ENCODE measurements around the gene TIMP2. TPM values are rescaled to one million over a fixed set of nuclear protein-coding genes. Genes with fewer than 3 reads are reported as not detected.

TIMP2 gene
- total RNA-seq, 1 experiment from 2014 or later = 166 TPM

GRCh38 chr17:78826421-78826820 lies 98.8 kb downstream of the TIMP2 start:
- Histone ChIP-seq H3K4me1 (replicated peaks) (no peaks in the 10 kb centered on the region), H3K36me3 (peaks cover 91% of the 10 kb centered on the region), H3K27me3 (replicated peaks) (no peaks in the 10 kb centered on the region), H3K27ac (no peak overlapping the region), H3K9me3 (replicated peaks) (no peaks in the 10 kb centered on the region), H3K4me3 (no peak overlapping the region)
- DNase-seq (ENCODE audit: low read depth in 1 of 2, low spot score in 2 of 2) = no peak

- H3K27ac ChIP-seq = no peak overlapping the region
- H3K4me1 ChIP-seq (replicated peaks) = no peaks in the 10 kb centered on the region
- no peak for DNase-seq (ENCODE audit: low read depth in 1 of 2, low spot score in 2 of 2)
- H3K36me3 ChIP-seq = peaks cover 91% of the 10 kb centered on the region
- no peaks in the 10 kb centered on the region for H3K27me3 ChIP-seq (replicated peaks)
- H3K4me3 ChIP-seq = no peak overlapping the region
- no peaks in the 10 kb centered on the region for H3K9me3 ChIP-seq (replicated peaks)
Measured at GRCh38 chr17:78825696-78826095, 99.5 kb downstream of the TIMP2 start.

- Histone ChIP-seq H3K4me3 (no peak overlapping the region), H3K9me3 (replicated peaks) (no peaks in the 10 kb centered on the region), H3K4me1 (replicated peaks) (no peaks in the 10 kb centered on the region), H3K27me3 (replicated peaks) (no peaks in the 10 kb centered on the region), H3K27ac (no peak overlapping the region), H3K36me3 (peaks cover 91% of the 10 kb centered on the region)
- no peak for DNase-seq (ENCODE audit: low read depth in 1 of 2, low spot score in 2 of 2)
Measured at GRCh38 chr17:78824240-78824639, 100.9 kb downstream of the TIMP2 start.

GRCh38 chr17:78823282-78824046 lies 101.7 kb downstream of the TIMP2 start:
- Histone ChIP-seq H3K9me3 (replicated peaks) (no peaks in the 10 kb centered on the region), H3K4me3 (no peak overlapping the region), H3K27me3 (replicated peaks) (no peaks in the 10 kb centered on the region), H3K27ac (no peak overlapping the region), H3K4me1 (replicated peaks) (no peaks in the 10 kb centered on the region), H3K36me3 (peaks cover 91% of the 10 kb centered on the region)
- no peak for DNase-seq (ENCODE audit: low read depth in 1 of 2, low spot score in 2 of 2)

GRCh38 chr17:78822552-78822951 lies 102.6 kb downstream of the TIMP2 start:
- Histone ChIP-seq H3K9me3 (replicated peaks) (no peaks in the 10 kb centered on the region), H3K4me1 (replicated peaks) (no peaks in the 10 kb centered on the region), H3K4me3 (no peak overlapping the region), H3K27ac (no peak overlapping the region), H3K36me3 (peaks cover 90% of the 10 kb centered on the region), H3K27me3 (replicated peaks) (no peaks in the 10 kb centered on the region)
- no peak for DNase-seq (ENCODE audit: low read depth in 1 of 2, low spot score in 2 of 2)

GRCh38 chr17:78821961-78822360 lies 103.2 kb downstream of the TIMP2 start:
- H3K4me1 ChIP-seq (replicated peaks) = no peaks in the 10 kb centered on the region
- no peak overlapping the region for H3K27ac ChIP-seq
- no peaks in the 10 kb centered on the region for H3K27me3 ChIP-seq (replicated peaks)
- H3K36me3 ChIP-seq = peaks cover 92% of the 10 kb centered on the region
- H3K9me3 ChIP-seq (replicated peaks) = no peaks in the 10 kb centered on the region
- DNase-seq (ENCODE audit: low read depth in 1 of 2, low spot score in 2 of 2) = no peak
- H3K4me3 ChIP-seq = no peak overlapping the region

GRCh38 chr17:78820841-78821240 lies 104.3 kb downstream of the TIMP2 start:
- DNase-seq (ENCODE audit: low read depth in 1 of 2, low spot score in 2 of 2) = no peak
- Histone ChIP-seq H3K27ac (no peak overlapping the region), H3K36me3 (peaks cover 91% of the 10 kb centered on the region)

DNA sequence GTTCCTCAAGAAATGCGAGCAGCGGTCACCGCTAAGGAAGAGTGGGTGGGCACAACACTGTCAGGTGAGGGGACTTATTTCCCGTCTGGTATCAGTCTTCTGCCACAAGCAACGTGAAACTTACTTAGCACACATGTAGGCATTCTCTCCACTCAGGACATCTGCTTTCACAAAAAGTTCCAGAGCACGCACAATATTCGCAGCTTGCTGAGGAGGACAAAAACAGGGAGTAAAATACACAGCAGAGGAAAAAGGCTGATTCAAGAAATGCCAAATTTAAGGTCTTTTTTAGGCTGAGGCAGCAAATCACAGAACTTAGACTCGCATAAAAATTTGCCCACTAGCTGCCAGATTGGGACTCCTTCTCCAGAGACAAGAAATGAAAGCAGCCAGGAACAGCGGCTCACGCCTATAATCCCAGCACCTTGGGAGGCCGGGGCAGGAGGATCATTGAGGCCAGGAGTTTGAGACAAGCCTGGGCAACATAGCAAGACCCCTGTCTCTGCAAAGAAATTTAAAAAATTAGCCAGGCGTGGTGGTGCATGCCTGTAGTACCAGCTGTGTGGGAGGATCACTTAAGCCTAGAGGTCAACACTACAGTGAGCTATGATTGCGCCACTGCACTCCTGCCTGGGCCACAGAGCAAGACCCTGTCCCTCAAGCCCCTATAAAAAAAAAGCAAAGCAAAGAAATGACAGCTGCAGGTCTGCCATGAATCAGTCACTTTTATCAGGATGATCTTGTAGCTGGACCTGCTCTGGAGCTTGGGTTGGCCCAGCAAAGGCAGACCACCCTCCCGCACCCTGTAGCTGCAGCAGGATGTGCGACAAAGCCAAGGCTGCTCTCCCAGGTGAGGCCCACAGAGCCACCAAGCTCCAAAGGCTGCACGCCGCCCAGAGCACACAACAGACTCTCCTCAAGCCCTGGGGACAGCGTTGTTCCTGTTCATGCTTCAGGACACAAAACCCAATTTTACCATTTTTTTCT lies 105.1 kb downstream of the TIMP2 start:
- no peaks in the 10 kb centered on the region for H3K27me3 ChIP-seq (replicated peaks)
- peaks cover 91% of the 10 kb centered on the region for H3K36me3 ChIP-seq
- no peaks in the 10 kb centered on the region for H3K9me3 ChIP-seq (replicated peaks)
- H3K27ac ChIP-seq = no peak overlapping the region
- H3K4me1 ChIP-seq (replicated peaks) = no peaks in the 10 kb centered on the region
- no peak overlapping the region for H3K4me3 ChIP-seq
- DNase-seq (ENCODE audit: low read depth in 1 of 2, low spot score in 2 of 2) = no peak

More at GRCh38 chr17:78820841-78821240, 104.3 kb downstream of the TIMP2 start:
- Histone ChIP-seq H3K4me1 (replicated peaks) (no peaks in the 10 kb centered on the region), H3K9me3 (replicated peaks) (no peaks in the 10 kb centered on the region), H3K27me3 (replicated peaks) (no peaks in the 10 kb centered on the region), H3K4me3 (no peak overlapping the region)

- H3K27me3 ChIP-seq (replicated peaks) = no peaks in the 10 kb centered on the region
- no peaks in the 10 kb centered on the region for H3K9me3 ChIP-seq (replicated peaks)
- DNase-seq (ENCODE audit: low read depth in 1 of 2, low spot score in 2 of 2) = no peak
- H3K4me3 ChIP-seq = no peak overlapping the region
- H3K36me3 ChIP-seq = peaks cover 91% of the 10 kb centered on the region
- H3K27ac ChIP-seq = no peak overlapping the region
- H3K4me1 ChIP-seq (replicated peaks) = no peaks in the 10 kb centered on the region
Measured at GRCh38 chr17:78819402-78819801, 105.8 kb downstream of the TIMP2 start.

DNA sequence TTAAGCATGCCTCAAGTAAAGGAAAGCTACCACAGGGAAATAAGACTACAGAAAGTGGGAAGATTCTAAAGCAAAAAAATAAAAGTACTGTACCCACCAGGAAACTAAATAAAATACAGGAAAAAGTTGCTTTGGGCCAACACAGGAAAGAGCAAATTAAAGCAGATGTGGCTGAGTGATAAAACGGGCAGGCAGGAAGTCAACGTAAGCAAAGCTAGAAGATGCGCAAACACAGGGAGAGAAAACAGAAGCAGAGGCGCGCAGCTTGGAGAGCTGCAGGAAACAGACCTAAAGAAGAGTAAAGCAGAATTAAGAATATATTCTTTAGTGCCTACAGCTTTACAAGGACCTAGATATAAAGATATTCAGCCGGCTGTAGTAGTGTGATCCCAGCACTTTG lies 106.3 kb downstream of the TIMP2 start:
- H3K27ac ChIP-seq = no peak overlapping the region
- DNase-seq (ENCODE audit: low read depth in 1 of 2, low spot score in 2 of 2) = no peak
- H3K9me3 ChIP-seq (replicated peaks) = no peaks in the 10 kb centered on the region
- H3K27me3 ChIP-seq (replicated peaks) = no peaks in the 10 kb centered on the region
- H3K4me1 ChIP-seq (replicated peaks) = no peaks in the 10 kb centered on the region
- H3K4me3 ChIP-seq = no peak overlapping the region
- peaks cover 91% of the 10 kb centered on the region for H3K36me3 ChIP-seq

DNA sequence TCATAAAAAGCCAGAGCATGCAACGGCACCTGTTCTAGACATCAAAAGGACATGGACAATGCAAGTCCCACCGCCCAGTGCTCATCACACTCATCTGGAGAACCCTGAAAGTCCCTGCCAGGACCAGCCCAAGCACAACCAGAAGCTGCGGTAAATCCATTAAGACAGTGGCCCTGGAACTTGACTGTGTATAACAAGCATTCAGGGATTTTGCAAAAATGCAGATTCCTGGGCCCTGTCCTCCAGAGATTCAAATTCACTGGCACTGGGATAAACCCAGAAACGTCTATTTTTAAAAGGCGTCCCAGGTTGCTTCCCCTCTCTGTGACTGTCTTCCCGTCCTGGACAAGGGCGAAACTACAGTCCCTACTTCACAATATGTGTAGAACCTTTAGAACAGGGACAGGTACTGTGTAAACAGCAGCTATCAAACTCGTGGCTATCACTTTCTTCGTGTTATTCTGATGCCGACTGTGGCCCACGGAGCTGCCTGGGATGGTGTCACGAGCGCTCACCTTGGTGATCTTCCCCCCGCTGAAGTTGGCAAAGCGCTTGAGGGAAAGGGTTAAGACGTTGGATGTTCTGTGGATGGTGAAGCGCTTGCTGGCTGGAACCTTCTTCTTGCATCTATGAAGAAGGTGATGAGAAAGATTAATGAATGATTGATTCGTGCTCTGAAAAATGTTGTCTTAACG lies 106.9 kb downstream of the TIMP2 start:
- Histone ChIP-seq H3K4me3 (no peak overlapping the region), H3K36me3 (peaks cover 91% of the 10 kb centered on the region)
- no peak for DNase-seq (ENCODE audit: low read depth in 1 of 2, low spot score in 2 of 2)

DNA sequence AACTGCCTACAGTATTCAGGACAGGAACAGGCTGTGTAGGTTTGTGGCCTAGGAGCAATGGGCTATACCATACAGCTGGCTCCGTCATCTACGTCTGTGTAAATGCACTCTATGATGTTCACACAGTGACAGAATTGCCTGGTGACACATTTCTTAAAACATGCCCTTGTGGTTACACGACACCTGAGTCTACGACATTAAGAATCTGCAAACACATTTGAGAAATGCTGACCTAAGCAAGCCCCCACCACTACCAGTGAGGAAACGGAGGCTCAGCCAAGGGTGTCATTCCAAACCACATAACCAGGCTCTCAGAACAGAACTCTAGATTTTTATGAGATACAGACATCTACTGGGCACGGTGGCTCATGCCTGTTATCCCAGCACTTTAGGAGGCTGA lies 108.1 kb downstream of the TIMP2 start:
- no peak for DNase-seq (ENCODE audit: low read depth in 1 of 2, low spot score in 2 of 2)
- Histone ChIP-seq H3K4me1 (replicated peaks) (no peaks in the 10 kb centered on the region), H3K9me3 (replicated peaks) (no peaks in the 10 kb centered on the region), H3K36me3 (peaks cover 92% of the 10 kb centered on the region), H3K27me3 (replicated peaks) (no peaks in the 10 kb centered on the region), H3K4me3 (no peak overlapping the region), H3K27ac (no peak overlapping the region)

More for the DNA sequence above, 106.9 kb downstream of the TIMP2 start:
- Histone ChIP-seq H3K9me3 (replicated peaks) (no peaks in the 10 kb centered on the region), H3K4me1 (replicated peaks) (no peaks in the 10 kb centered on the region), H3K27ac (no peak overlapping the region), H3K27me3 (replicated peaks) (no peaks in the 10 kb centered on the region)

DNA sequence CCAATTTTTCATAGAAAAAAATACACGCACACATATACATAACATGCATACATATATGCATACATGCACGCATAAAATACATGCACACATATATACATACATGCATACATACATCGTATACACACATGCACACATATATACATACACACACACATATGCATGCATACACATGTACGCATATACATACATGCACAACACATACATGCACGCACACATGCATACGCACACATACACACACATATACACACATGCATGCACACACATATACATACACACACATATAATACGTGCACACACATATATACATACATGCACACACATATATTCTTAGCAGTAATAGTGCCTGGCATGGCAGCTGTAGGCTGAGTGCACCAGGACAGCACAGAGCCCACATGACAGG lies 109.5 kb downstream of the TIMP2 start:
- no peak for DNase-seq (ENCODE audit: low read depth in 1 of 2, low spot score in 2 of 2)
- H3K9me3 ChIP-seq (replicated peaks) = no peaks in the 10 kb centered on the region
- H3K4me3 ChIP-seq = no peak overlapping the region
- no peaks in the 10 kb centered on the region for H3K27me3 ChIP-seq (replicated peaks)
- H3K36me3 ChIP-seq = peaks cover 93% of the 10 kb centered on the region
- H3K4me1 ChIP-seq (replicated peaks) = no peaks in the 10 kb centered on the region
- no peak overlapping the region for H3K27ac ChIP-seq

Measured in SJSA1 (cell line).